ENCODE results near the gene KAT5. TPM values are rescaled to one million over a fixed set of nuclear protein-coding genes. Genes with fewer than 3 reads are reported as not detected.
"Not testable (repeated sequence)": the region's sequence is repeated elsewhere in the genome, so short reads cannot be mapped to it uniquely, and the experiment has no call there.

The KAT5 gene
- total RNA-seq, 2 donors from 2014 or later: 38.9 to 45.5 TPM

DNA sequence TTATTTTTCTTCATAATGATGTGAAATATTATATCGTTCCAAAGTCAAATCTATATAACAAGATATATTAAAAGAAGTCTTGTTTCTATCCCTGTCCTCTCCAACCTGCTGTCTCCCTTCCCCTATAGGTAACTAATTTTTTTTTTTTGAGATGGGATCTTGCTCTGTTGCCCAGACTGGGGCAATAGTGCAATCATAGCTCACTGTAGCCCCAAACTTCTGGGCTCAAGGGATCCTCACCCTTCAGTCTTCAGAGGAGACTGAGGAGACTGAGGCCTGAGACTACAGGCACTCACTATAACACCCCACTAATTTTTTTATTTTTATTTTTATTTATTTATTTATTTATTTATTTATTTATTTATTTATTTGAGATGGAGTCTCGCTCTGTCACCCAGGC lies 39.1 kb upstream of the KAT5 start:
- no peak for DNase-seq
- H3K27ac ChIP-seq: no peak overlapping the region
- H3K4me3 ChIP-seq: no peak overlapping the region
- 88 to 94% methylated on average over 2 of the region's 2 CpGs for WGBS, 2 donors
- no peaks in the 10 kb centered on the region for H3K9me3 ChIP-seq
- H3K27me3 ChIP-seq: no peaks in the 10 kb centered on the region
- no peak for TF ChIP-seq POLR2A (IDR thresholded peaks at IDR 0.05)
- H3K4me1 ChIP-seq: no peaks in the 10 kb centered on the region
- H3K36me3 ChIP-seq (replicated peaks in 1 of 2; ENCODE audit: insufficient read depth in 1 of 2, low read depth in 2 of 2): no peaks in the 10 kb centered on the region
- intact Hi-C loops (cut with DNase I): no loop called here
- no peak for ATAC-seq

- WGBS, 2 donors: 79 to 80% methylated on average over 5 of the region's 5 CpGs
- Histone ChIP-seq H3K9me3 (no peaks in the 10 kb centered on the region), H3K27ac (no peak overlapping the region), H3K4me3 (no peak overlapping the region), H3K36me3 (replicated peaks in 1 of 2; ENCODE audit: insufficient read depth in 1 of 2, low read depth in 2 of 2) (no peaks in the 10 kb centered on the region), H3K4me1 (no peaks in the 10 kb centered on the region), H3K27me3 (no peaks in the 10 kb centered on the region)
- intact Hi-C loops (cut with DNase I): no loop called here
- TF ChIP-seq CTCF (IDR thresholded peaks at IDR 0.05): no peak
- TF ChIP-seq POLR2A (IDR thresholded peaks at IDR 0.05): no peak
- DNase-seq: no peak
- ATAC-seq: no peak
These were observed 31.8 kb upstream of the KAT5 start for GRCh38 chr11:65680192-65680743.

GRCh38 chr11:65683480-65683879 lies 28.6 kb upstream of the KAT5 start:
- H3K36me3 ChIP-seq (replicated peaks in 1 of 2; ENCODE audit: insufficient read depth in 1 of 2, low read depth in 2 of 2); H3K27me3 ChIP-seq; H3K9me3 ChIP-seq; DNase-seq; H3K4me1 ChIP-seq; ATAC-seq; H3K4me3 ChIP-seq; intact Hi-C loops (cut with DNase I); H3K27ac ChIP-seq: not testable (repeated sequence)
- 75 to 81% methylated on average over 6 of the region's 6 CpGs for WGBS, 2 donors

DNA sequence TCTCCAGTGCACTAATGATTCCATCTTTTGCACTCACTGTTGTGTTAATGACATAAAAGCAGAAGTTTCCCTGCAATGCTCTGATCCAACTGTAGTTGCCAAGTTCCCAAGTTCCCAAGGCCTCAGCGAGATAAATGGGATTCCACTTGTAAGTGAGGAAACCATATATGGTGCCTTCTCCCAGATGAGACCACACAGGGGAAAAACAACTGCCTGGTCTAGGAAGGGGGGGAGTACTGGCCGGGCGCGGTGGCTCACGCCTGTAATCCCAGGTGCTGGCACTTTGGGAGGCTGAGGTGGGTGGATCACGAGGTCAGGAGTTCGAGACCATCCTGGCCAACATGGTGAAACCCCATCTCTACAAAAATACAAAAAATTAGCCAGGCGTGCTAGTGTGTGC lies 26.1 kb upstream of the KAT5 start:
- Histone ChIP-seq H3K36me3 (replicated peaks in 1 of 2; ENCODE audit: insufficient read depth in 1 of 2, low read depth in 2 of 2) (no peaks in the 10 kb centered on the region), H3K4me1 (no peaks in the 10 kb centered on the region), H3K4me3 (no peak overlapping the region), H3K9me3 (no peaks in the 10 kb centered on the region), H3K27me3 (no peaks in the 10 kb centered on the region), H3K27ac (no peak overlapping the region)
- WGBS, 2 donors: 72 to 73% methylated on average over 8 of the region's 8 CpGs
- ATAC-seq (no peak), DNase-seq (no peak)
- intact Hi-C loops (cut with DNase I): no loop called here
- TF ChIP-seq CTCF (IDR thresholded peaks at IDR 0.05) (no peak), POLR2A (IDR thresholded peaks at IDR 0.05) (no peak)

DNA sequence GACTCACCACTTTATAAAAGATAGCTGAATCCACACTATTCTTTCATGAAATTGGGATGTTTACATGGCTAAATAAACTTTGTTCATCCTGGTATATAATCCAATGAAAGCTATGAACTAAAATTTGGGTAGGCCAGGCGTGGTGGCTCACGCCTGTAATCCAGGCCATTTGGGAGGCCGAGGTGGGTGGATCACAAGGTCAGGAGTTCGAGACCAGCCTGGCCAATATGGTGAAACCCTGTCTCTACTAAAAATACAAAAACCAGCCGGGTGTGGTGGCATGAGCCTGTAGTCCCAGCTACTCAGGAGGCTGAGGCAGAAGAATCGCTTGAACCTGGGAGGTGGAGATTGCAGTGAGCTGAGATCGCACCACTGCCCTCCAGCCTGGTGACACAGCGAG lies 20.2 kb upstream of the KAT5 start:
- WGBS, 2 donors: 84 to 89% methylated on average over 8 of the region's 8 CpGs
- H3K4me3 ChIP-seq; H3K27me3 ChIP-seq; intact Hi-C loops (cut with DNase I); H3K36me3 ChIP-seq (replicated peaks in 1 of 2; ENCODE audit: insufficient read depth in 1 of 2, low read depth in 2 of 2); DNase-seq; H3K27ac ChIP-seq; ATAC-seq; H3K9me3 ChIP-seq: not testable (repeated sequence)
- H3K4me1 ChIP-seq: peaks cover 13% of the 10 kb centered on the region

DNA sequence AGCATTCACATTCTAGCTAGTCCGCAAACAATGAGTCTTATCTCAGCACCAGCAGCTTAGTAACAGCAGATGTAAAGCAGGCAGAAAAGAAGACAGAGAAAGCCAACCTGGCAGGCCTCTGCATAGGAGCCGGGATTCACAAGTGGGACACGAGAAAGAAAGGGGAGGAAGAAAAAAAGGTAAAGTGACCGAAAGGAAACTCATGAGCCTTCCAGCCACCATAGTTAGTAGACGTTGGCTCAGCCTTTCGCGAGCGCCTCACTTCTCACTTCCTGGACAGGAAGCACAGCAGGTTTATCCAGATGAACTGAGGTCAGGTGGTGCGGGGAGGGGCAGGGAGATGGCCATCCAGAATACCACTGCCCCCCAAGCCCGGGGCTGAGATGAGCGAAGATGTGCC lies 19.7 kb upstream of the KAT5 start:
- no peak for ATAC-seq
- no peak overlapping the region for H3K4me3 ChIP-seq
- intact Hi-C loops (cut with DNase I): no loop called here
- H3K4me1 ChIP-seq: peaks cover 13% of the 10 kb centered on the region
- H3K27me3 ChIP-seq: no peaks in the 10 kb centered on the region
- 54 to 78% methylated on average over 11 of the region's 11 CpGs for WGBS, 2 donors
- no peaks in the 10 kb centered on the region for H3K36me3 ChIP-seq (replicated peaks in 1 of 2; ENCODE audit: insufficient read depth in 1 of 2, low read depth in 2 of 2)
- peak in 1 of 4 donors; percentile 25 for DNase-seq
- H3K9me3 ChIP-seq: no peaks in the 10 kb centered on the region
- TF ChIP-seq POLR2A (IDR thresholded peaks at IDR 0.05): no peak
- no peak for TF ChIP-seq CTCF (IDR thresholded peaks at IDR 0.05)
- H3K27ac ChIP-seq: no peak overlapping the region

Measured in body of pancreas (tissue), 4 donors.